SK-N-SH (cell line): Measurements from ENCODE around the gene CABP4.

Source experiments
- EP300 ChIP-seq, 2 experiments: IDR thresholded peaks; 2 replicates each; pipeline versions ENCODE4 v1.4.0 to v1.6.1; 2012; ENCODE audit warnings: borderline replicate concordance in 1 of 2, low read depth in 1 of 2, low read length in 1 of 2
- NFIC ChIP-seq: IDR thresholded peaks from 2 replicates; pipeline ENCODE4 v1.4.0; 2012; ENCODE audit warnings: borderline replicate concordance
- TF ChIP-seq, protein P1 (sequence below): fragments of 200-600 bp; sonication (generic); IDR thresholded peaks from 2 replicates; pipeline ENCODE4 v1.6.1; 2017; ENCODE audit warnings: antibody characterized with exemption, mild to moderate bottlenecking, moderate library complexity

DNA sequence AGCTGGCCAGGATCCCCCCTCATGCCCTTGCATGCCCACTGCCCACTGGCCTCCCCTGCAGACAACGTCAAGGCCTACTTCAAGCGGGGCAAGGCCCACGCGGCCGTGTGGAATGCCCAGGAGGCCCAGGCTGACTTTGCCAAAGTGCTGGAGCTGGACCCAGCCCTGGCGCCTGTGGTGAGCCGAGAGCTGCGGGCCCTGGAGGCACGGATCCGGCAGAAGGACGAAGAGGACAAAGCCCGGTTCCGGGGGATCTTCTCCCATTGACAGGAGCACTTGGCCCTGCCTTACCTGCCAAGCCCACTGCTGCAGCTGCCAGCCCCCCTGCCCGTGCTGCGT, 35.5 kb downstream of the CABP4 start:
- TF ChIP-seq, protein P1, sequence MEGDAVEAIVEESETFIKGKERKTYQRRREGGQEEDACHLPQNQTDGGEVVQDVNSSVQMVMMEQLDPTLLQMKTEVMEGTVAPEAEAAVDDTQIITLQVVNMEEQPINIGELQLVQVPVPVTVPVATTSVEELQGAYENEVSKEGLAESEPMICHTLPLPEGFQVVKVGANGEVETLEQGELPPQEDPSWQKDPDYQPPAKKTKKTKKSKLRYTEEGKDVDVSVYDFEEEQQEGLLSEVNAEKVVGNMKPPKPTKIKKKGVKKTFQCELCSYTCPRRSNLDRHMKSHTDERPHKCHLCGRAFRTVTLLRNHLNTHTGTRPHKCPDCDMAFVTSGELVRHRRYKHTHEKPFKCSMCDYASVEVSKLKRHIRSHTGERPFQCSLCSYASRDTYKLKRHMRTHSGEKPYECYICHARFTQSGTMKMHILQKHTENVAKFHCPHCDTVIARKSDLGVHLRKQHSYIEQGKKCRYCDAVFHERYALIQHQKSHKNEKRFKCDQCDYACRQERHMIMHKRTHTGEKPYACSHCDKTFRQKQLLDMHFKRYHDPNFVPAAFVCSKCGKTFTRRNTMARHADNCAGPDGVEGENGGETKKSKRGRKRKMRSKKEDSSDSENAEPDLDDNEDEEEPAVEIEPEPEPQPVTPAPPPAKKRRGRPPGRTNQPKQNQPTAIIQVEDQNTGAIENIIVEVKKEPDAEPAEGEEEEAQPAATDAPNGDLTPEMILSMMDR: no peak
- TF ChIP-seq NFIC (no peak), EP300 (IDR thresholded peaks at IDR 0.05; ENCODE audit: borderline replicate concordance in 1 of 2, low read depth in 1 of 2, low read length in 1 of 2) (no peak)
